HG03064 (cell line): Measurements from ENCODE around the gene IFITM5.
"Not testable (repeated sequence)": the region's sequence is repeated elsewhere in the genome, so short reads cannot be mapped to it uniquely, and the experiment has no call there.

Experiments used
- ATAC-seq: cut with Tn5 transposase; IDR thresholded peaks from one replicate; pipeline ENCODE4 v1.9.1; 2021; ENCODE audit warnings: low read depth; ENCODE audit not compliant: unreplicated experiment

IFITM5 gene

GRCh38 chr11:299081-299891 lies at the start of gene IFITM5:
Gene IFITM5, minus strand, starts transcription at chr11:299526. Its CDS starts 36 bp downstream, at chr11:299490.
- ATAC-seq = no peak

GRCh38 chr11:346529-346928 lies 47.2 kb upstream of the IFITM5 start:
- no peak for ATAC-seq

- no peak for ATAC-seq
Observed at GRCh38 chr11:344836-345578, 45.7 kb upstream of the IFITM5 start.

GRCh38 chr11:342328-342727 lies 43.0 kb upstream of the IFITM5 start:
- ATAC-seq = no peak

- no peak for ATAC-seq
Observed at GRCh38 chr11:340539-341512, 41.5 kb upstream of the IFITM5 start.

GRCh38 chr11:339963-340362 lies 40.6 kb upstream of the IFITM5 start:
- no peak for ATAC-seq

GRCh38 chr11:337711-338110 lies 38.4 kb upstream of the IFITM5 start:
- ATAC-seq = no peak

- ATAC-seq = no peak
Observed at GRCh38 chr11:336659-337198, 37.4 kb upstream of the IFITM5 start.

- ATAC-seq = no peak
Observed at GRCh38 chr11:335779-336658, 36.7 kb upstream of the IFITM5 start.

GRCh38 chr11:334264-334994 lies 35.1 kb upstream of the IFITM5 start:
- no peak for ATAC-seq

- not testable (repeated sequence) for ATAC-seq
Observed at GRCh38 chr11:333616-334263, 34.4 kb upstream of the IFITM5 start.

- no peak for ATAC-seq
Observed at GRCh38 chr11:332651-333480, 33.5 kb upstream of the IFITM5 start.

GRCh38 chr11:331358-332060 lies 32.2 kb upstream of the IFITM5 start:
- no peak for ATAC-seq

GRCh38 chr11:330694-331357 lies 31.5 kb upstream of the IFITM5 start:
- no peak for ATAC-seq

- ATAC-seq = no peak
Observed at GRCh38 chr11:330307-330693, 31.0 kb upstream of the IFITM5 start.

GRCh38 chr11:329886-330253 lies 30.5 kb upstream of the IFITM5 start:
- no peak for ATAC-seq
